ENCODE measurements around the gene ADAT3.

The ADAT3 gene

DNA sequence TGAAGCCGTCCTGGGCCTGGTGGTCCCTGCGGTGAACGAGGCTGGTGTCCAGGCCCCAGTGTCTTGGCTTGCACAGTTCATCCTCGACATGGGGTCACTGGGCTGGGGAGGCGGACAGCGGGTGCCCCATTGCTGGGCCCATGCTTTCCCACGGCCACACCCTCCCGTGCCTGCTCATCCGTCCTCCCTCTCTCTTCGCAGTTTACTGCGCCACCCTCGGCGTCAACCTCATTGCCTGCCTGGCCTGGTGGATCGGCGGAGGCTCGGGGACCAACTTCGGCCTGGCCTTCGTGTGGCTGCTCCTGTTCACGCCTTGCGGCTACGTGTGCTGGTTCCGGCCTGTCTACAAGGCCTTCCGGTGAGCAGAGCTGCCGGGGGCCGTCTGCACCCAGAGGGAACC lies 12.7 kb downstream of the ADAT3 start:
- DNase-seq = no peak

- DNase-seq = no peak
Observed at GRCh38 chr19:1918975-1919374, 13.8 kb downstream of the ADAT3 start.

GRCh38 chr19:1920644-1921043 lies 15.4 kb downstream of the ADAT3 start:
- no peak for DNase-seq

DNA sequence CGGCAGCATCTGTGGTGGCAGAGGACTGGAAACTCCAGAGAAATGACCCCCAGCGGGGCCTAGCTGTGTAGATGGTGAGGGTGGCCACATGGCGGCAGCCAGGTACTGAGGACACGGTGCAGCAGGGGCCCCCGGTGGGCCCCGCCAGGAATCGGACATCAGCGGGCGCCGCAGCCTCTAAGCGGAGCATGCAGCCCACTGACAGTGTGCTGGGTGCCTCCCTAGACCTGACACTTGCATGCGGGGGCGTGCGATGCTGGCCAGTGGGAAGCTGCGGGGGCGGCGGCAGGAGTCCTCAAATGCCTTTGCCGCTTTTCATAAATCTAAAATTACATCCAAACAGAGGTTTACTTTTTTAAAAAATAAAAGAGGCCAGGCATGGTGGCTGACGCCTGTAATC lies 16.1 kb downstream of the ADAT3 start:
- DNase-seq = no peak

- no peak for DNase-seq
Observed at GRCh38 chr19:1921825-1922224, 16.6 kb downstream of the ADAT3 start.

DNA sequence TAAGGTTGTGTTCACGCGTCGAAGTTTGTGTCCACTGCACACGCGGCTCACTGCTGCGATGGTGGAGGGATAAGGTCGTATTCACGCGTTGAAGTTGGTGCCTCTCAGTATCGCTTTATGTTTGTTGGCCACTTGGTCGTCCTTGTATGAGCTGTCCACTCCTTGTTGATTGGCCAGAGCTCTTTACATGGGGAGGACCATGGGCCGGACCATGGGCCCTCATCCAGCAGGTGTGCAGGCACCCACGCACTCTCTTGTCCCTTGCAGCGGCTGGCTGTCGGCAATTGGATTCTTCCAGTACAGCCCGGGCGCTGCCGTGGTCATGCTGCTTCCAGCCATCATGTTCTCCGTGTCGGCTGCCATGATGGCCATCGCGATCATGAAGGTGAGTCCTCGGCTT lies 17.6 kb downstream of the ADAT3 start:
- no peak for DNase-seq

GRCh38 chr19:1923319-1923718 lies 18.1 kb downstream of the ADAT3 start:
- DNase-seq = no peak

DNA sequence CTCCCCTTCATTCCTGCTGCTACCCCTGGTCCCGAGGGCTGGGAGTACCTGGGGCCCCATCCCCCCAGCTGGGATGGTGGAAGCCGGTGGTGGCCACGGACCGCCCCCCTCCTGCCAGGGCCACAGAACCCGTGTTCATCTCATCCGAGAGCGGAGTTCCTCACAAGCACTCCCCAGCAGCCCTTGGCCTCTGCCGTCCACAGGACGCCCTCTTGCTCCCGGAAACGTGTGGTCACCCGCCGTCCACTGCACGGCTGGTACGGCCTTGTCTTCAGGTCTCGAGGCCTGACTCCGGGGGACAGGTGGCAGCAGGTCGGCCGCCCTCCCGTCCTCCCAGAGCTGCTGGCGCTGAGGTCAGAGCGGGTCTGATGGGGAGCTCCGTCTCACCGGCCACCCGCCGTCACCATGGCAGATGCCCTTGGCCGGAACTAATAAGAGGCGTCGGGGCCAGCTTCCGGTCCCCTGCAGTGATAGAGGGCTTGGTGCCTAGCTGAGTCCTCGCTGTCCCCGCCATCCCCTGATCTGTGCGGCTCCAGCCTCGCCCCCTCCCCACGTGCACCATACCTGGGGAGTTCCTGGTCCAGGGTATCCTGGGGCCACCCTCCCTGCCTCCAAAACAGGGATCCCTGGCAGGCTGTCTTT lies 19.2 kb downstream of the ADAT3 start:
- DNase-seq = no peak

DNA sequence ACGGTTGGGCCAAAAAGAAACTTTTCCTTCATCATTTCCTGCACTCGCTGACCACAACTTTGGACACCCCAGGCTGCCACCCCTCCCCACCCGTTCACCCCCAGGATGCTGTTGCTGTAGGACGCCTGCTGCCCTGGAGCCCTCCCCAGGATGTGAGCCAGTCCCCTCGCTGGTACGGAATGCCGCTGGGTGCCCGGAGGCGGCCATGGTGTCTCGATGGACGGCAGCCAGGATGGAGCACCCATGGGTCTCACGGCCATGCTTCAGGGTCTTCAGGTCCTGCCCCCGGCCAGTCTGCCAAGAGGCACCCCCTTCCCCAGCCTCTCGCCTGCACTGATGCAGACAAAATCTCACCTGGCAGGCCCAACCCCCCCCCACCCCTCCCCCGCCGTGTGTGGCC lies 20.3 kb downstream of the ADAT3 start:
- DNase-seq = no peak

DNA sequence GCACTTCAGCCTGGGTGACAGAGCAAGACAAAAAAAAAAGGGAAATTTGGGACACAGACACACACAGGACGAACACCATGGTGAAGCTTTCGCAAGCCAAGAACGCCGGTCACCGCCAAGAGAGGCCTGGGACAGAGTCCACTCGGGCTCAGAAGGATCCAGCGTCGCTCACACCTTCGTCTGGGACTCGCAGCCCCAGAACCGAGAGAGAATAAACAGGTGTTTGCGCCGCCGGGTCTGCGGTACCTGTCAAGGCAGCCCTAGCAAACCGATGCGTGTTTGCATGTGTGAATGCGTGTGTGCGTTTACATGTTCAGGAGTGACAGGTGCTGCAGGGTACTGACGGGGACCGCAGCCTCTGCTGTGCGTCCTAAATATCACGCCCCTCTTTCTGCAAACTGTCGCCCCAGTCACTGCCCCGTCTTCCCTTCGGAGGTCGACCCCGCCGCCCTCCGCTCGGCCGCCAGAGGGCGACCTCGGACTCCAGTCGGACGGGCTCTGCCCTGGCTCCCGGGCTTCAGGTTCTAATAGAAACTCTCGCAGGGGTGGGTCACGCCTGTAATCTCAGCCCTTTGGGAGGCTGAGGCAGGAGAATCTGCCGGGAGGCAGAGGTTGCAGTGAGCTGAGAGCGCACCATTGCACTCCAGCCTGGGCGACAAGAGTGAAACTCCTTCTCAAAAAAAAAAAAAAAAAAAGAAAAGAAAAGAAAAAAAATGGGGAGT lies 24.0 kb downstream of the ADAT3 start:
- DNase-seq = peak; percentile 54 to 56

GRCh38 chr19:1931445-1931844 lies 26.2 kb downstream of the ADAT3 start:
- DNase-seq = no peak

DNA sequence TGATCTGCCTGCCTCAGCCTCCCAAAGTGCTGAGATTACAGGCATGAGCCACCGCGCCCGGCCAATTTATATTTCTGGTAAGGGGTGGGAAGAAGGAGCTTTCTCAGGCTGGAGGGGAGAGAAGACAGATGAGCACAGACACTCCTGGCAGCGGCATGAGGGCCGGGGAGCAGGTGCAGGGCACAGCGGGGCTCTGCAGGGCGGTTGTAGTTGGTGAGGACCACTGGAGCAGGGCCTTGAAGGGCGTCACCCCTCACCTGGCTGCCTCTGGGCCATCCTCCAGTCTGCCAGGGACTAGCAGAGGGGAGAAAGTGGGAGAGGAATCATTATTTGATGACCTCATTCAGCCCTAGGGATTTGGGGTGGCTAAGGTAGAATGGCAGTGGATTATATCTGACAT lies 27.2 kb downstream of the ADAT3 start:
- DNase-seq = no peak

GRCh38 chr19:1933244-1933643 lies 28.0 kb downstream of the ADAT3 start:
- DNase-seq = no peak

DNA sequence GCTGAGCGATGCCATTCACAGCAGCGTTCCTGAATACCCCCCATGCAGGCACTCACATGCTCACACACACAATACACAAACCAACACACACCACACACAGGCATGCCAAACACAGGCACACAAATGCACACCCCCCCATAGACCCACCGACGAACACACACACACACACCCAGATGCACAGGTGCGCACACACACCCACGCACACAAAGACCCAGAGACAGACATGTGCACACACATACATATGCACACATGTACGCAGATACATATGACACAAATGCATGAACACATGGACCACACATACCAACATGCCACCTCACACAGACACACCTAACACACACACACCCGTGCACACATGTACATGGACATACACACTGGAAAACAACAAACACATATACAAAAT lies 28.7 kb downstream of the ADAT3 start:
- no peak for DNase-seq

DNA sequence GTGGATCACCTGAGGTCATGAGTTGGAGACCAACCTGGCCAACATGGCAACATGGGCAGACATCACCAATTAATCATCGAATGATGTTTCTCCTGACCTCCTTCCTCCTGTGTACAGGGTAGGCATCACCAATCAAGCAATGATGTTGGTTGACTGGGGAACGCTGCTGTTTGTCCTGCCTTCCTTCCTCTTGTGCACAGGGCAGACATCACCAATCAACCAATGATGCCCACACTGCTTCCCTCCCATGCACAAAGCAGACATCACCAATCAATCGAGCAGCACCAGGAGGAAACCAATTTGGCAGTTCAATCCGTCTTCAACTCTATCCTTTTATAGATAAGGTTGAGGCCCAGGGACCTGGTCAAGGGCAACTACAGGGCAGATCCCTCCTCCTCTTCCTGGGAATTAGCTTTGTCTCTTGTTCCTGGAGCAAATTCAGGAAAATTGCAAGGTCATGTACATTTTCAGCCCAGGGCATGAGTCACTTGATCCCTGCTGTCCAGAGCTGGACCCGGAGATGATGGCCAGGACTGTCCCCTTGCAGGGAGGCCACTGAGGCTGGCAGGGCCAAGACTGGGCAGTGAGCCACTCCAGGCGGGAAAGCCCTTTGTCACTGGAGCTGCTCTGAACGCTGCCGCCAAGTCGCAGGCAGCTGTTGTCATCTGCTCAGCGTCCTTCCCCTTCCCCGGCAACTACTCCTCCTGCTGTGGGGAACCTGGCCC lies 30.4 kb downstream of the ADAT3 start:
- DNase-seq = peak; percentile 26 to 38

GRCh38 chr19:1936430-1936829 lies 31.2 kb downstream of the ADAT3 start:
- DNase-seq = no peak

- DNase-seq = no peak
Observed at GRCh38 chr19:1936916-1937610, 31.9 kb downstream of the ADAT3 start.

DNA sequence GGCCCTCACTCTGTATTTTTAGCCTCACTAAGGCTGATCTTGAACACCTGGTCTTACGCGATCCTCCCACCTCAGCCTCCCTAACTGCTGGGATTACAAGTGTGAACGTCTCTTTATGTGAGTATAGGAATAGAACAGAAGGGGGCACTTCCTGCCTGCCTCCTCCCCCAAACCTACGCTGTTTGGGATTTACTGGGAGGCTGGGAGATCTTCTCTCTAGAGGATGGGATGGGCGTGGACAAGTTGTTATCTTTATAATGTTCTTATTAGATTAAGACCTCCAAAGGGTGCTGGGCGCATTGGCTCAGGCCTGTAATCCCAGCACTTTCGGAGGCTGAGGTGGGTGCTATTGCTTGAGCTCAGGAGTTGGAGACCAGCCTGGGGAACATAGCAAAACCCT lies 32.9 kb downstream of the ADAT3 start:
- no peak for DNase-seq

GRCh38 chr19:1941146-1942077 lies 36.2 kb downstream of the ADAT3 start, which contains the start of gene CSNK1G2:
Gene CSNK1G2 (plus strand): TSS chr19:1941172. CDS start chr19:1969773, 28,601 bp downstream.
- DNase-seq = no peak

- DNase-seq = peak; percentile 42 to 43
Observed at GRCh38 chr19:1942078-1942933, 37.1 kb downstream of the ADAT3 start.

DNA sequence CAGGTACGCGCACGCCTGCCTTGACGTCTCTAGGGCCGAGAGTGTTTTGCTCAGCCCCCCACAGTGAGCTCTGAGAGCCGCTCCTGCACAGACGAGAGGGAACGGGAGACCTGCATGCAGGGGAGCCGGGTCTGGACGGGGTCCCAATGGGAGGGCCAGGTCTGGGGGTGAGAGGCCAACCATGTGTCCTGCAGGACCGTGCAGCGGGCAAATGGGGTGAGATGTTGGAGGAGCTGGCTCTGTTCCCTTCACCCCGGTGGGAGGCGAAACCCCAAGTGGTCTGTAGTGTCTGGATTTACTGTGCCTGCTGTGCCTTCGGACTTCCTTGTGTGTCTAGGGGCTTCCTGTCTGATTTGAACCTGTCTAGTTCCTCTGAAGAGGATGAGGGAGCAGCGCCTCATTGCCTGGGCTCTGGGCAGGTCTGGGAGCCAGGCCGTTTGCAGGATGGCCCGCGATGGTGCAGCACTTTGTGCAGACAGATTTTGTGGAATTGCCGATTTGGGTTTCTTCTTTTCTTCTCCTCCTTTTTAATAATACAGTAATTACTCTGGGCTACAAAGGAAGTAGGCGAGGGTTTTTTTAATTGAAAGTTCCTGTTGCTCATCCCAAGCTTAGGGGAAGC lies 37.8 kb downstream of the ADAT3 start:
- peak in 1 of 2 experiments; percentile 15 for DNase-seq

Data from AML-193 (cell line).